Prostate gland (tissue), 2 donors: Measurements from ENCODE around the gene SMAP2.

Source experiments
- CTCF ChIP-seq, 4 experiments: fragments of 200-600 bp in 2 of 4; fragments of 450-650 bp in 2 of 4; sonication (generic) in 2 of 4; IDR thresholded peaks; 1 replicate in 3 of 4; 2 replicates in 1 of 4; pipeline ENCODE4 v1.5.1; 2016 to 2019; ENCODE audit warnings: antibody characterized with exemption in 4 of 4, mild to moderate bottlenecking in 2 of 4, moderate library complexity in 2 of 4
- POLR2A ChIP-seq: fragments of 450-650 bp; IDR thresholded peaks from one replicate; pipeline ENCODE4 v1.6.1; 2016; ENCODE audit warnings: antibody characterized with exemption, mild to moderate bottlenecking
- POLR2AphosphoS5 ChIP-seq: sonication (generic); formaldehyde crosslinking; IDR thresholded peaks from one replicate; pipeline ENCODE4 v1.6.1; 2017; ENCODE audit warnings: antibody characterized with exemption

DNA sequence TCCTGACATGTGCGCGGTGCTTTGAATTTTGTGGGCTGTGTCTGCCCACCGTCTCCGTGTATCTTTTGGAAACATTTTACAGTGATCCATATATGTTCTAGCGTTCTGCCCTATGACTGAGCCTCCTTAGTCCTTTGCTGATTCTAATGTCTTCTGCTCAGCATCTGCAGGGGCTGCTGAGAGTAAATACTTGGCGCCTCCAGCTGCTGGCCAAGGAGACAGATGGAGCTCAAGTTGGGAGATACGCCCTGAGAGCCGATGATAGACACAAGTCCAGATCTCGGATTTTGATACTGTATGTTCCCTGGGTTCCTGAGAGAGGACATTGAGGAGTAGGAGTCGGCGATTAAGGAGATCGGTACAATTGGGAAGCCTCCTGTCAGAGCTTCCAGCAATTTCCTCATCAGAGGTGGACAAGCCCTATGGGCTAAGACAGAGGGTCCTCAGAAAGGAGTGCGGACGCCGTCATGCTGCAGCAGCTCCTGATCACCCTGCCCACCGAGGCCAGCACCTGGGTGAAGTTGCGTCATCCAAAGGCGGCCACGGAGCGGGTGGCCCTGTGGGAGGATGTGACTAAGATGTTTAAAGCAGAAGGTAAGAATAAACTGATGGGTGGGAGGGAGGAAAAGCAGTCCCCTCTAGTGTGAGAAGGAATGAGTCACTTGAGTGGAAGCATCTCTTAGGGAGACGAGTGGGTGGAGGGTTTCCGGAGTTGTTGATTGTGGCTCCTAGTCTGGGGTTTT lies 77.1 kb downstream of the SMAP2 start:
- TF ChIP-seq CTCF (IDR thresholded peaks at IDR 0.05) (no peak), POLR2A (no peak), POLR2AphosphoS5 (no peak)
